K562 (cell line): Measurements from ENCODE around the gene PACRG. TPM values are rescaled to one million over a fixed set of nuclear protein-coding genes. Genes with fewer than 3 reads are reported as not detected.

Experiments used
- ATAC-seq: fragments of 200-7000 bp; cut with Tn5 transposase; 3 replicates; pipeline ENCODE4 v1.9.1; 2020; ENCODE audit warnings: moderate library complexity
- BruUV-seq: library from RNA; stranded (reverse); fragments of 400-500 nt; replicated peaks from 2 replicates; lab custom pipeline; 2021; lab: Mats Ljungman, UMichigan
- CTCF ChIA-PET: fragments of 300-600 bp; formaldehyde crosslinking; extraction: SDS; loops from one replicate; lab custom pipeline; 2021; ENCODE audit warnings: low intra/inter-chr PET ratio; lab: Yijun Ruan, JAX
- POLR2A ChIA-PET: fragments of 300-600, 350-650 bp; sonication (Branson Sonifier 250); formaldehyde crosslinking; extraction: SDS; loops from one replicate; lab custom pipeline; 2021; ENCODE audit warnings: antibody characterized with exemption, inconsistent platforms; lab: Yijun Ruan, JAX
- DNase-seq, 4 experiments: peaks; one replicate each; pipeline versions ENCODE4 v3.0.0 to v3.0.0-alpha.2; 2011 to 2018; ENCODE audit warnings: low spot score in 3 of 4, mixed read lengths in 3 of 4; ENCODE audit errors: extremely low read depth in 1 of 4
- FAIRE-seq: peaks from 2 replicates; lab custom pipeline; 2011; peaks lifted over from hg19 to GRCh38; lab: Jason Lieb, UNC
- H2AFZ ChIP-seq: 2 replicates; pipeline ENCODE4 v1.6.0; 2011; ENCODE audit warnings: low read depth, low read length, control low read depth, inconsistent platforms
- H3K27ac ChIP-seq: fragments of 200-600 bp; 3 replicates; pipeline ENCODE4 v1.8.0; 2011; ENCODE audit warnings: low read depth, mild to moderate bottlenecking, control low read depth, inconsistent platforms, low read length, moderate library complexity, mixed read lengths; ENCODE audit errors: extremely low read depth
- H3K27me3 ChIP-seq, 2 experiments: fragments of 300-600 bp in 1 of 2; 2 replicates in 1 of 2; 3 replicates in 1 of 2; pipeline versions ENCODE4 v1.6.0 to v1.8.0; 2011; ENCODE audit warnings: inconsistent platforms in 2 of 2, low read length in 2 of 2, mild to moderate bottlenecking in 1 of 2, mixed read lengths in 1 of 2, moderate library complexity in 1 of 2; ENCODE audit not compliant: control insufficient read depth in 2 of 2, insufficient read depth in 2 of 2
- H3K36me3 ChIP-seq: fragments of 300-600 bp; 3 replicates; pipeline ENCODE4 v1.8.0; 2011; ENCODE audit warnings: mild to moderate bottlenecking, low read length, inconsistent platforms; ENCODE audit not compliant: control insufficient read depth, insufficient read depth
- H3K4me1 ChIP-seq, 2 experiments: fragments of 200-600 bp in 1 of 2; replicated peaks in 1 of 2; 2 replicates in 1 of 2; 3 replicates in 1 of 2; pipeline versions ENCODE4 v1.5.1 to v1.8.0; 2011; ENCODE audit warnings: inconsistent platforms in 2 of 2, low read length in 2 of 2, mild to moderate bottlenecking in 1 of 2, mixed read lengths in 1 of 2, moderate library complexity in 1 of 2; ENCODE audit not compliant: control insufficient read depth in 2 of 2, insufficient read depth in 2 of 2
- H3K4me2 ChIP-seq: 2 replicates; pipeline ENCODE4 v1.6.1; 2011; ENCODE audit warnings: low read length, control low read depth, inconsistent platforms, mixed read lengths; ENCODE audit not compliant: insufficient read depth
- H3K4me3 ChIP-seq: fragments of 200-600 bp; sonication (generic), shearing (Covaris generic); 2 replicates; pipeline ENCODE4 v1.5.1; 2016; ENCODE audit warnings: control low read depth, inconsistent platforms
- H3K79me2 ChIP-seq: fragments of 200-600 bp; 3 replicates; pipeline ENCODE4 v1.8.0; 2011; ENCODE audit warnings: low read length, inconsistent platforms; ENCODE audit not compliant: control insufficient read depth, insufficient read depth
- H3K9ac ChIP-seq, 2 experiments: 2 replicates each; pipeline versions ENCODE4 v1.6.0 to v1.6.1; 2011; ENCODE audit warnings: low read depth in 2 of 2, low read length in 2 of 2, control low read depth in 1 of 2, inconsistent platforms in 1 of 2, mild to moderate bottlenecking in 1 of 2, mixed read lengths in 1 of 2; ENCODE audit not compliant: insufficient read depth in 1 of 2
- H3K9me1 ChIP-seq: one replicate; pipeline ENCODE4 v1.6.0; 2011; ENCODE audit warnings: inconsistent platforms, mild to moderate bottlenecking, low read length, moderate library complexity; ENCODE audit not compliant: control insufficient read depth, insufficient read depth
- H3K9me3 ChIP-seq: replicated peaks from 2 replicates; pipeline ENCODE4 v1.5.1; 2011; ENCODE audit warnings: low read depth, low read length, inconsistent platforms; ENCODE audit not compliant: control insufficient read depth, insufficient read depth
- H4K20me1 ChIP-seq: replicated peaks from 2 replicates; pipeline ENCODE4 v1.6.1; 2011; ENCODE audit warnings: low read length, inconsistent platforms, mixed read lengths; ENCODE audit not compliant: control insufficient read depth, insufficient read depth
- ADNP ChIP-seq: fragments of 200-800 bp; sonication (Bioruptor generic); IDR thresholded peaks from 2 replicates; pipeline ENCODE4 v1.6.1; 2016; ENCODE audit warnings: missing genetic modification characterization, missing compliant biosample characterization
- NFRKB ChIP-seq: fragments of 450-650 bp; IDR thresholded peaks from 2 replicates; pipeline ENCODE4 v1.6.1; 2016; ENCODE audit warnings: low read depth
- NFXL1 ChIP-seq: fragments of 450-650 bp; formaldehyde crosslinking; IDR thresholded peaks from 2 replicates; pipeline ENCODE4 v1.4.0; 2021; ENCODE audit warnings: mild to moderate bottlenecking
- NR2F6 ChIP-seq: fragments of 450-650 bp; formaldehyde crosslinking; IDR thresholded peaks from 2 replicates; pipeline ENCODE4 v1.4.0; 2020; ENCODE audit warnings: mild to moderate bottlenecking
- PTTG1 ChIP-seq: fragments of 450-650 bp; IDR thresholded peaks from 2 replicates; pipeline ENCODE4 v1.6.1; 2016; ENCODE audit warnings: low read depth, mild to moderate bottlenecking, missing genetic modification characterization, missing compliant biosample characterization
- REST ChIP-seq, 2 experiments: fragments of 450-650 bp; formaldehyde crosslinking in 1 of 2; IDR thresholded peaks; 2 replicates each; pipeline versions ENCODE4 v1.4.0 to v1.6.1; 2014 to 2020; ENCODE audit warnings: mild to moderate bottlenecking in 2 of 2, borderline replicate concordance in 1 of 2, low read depth in 1 of 2
- TEAD1 ChIP-seq, 2 experiments: fragments of 450-650 bp in 1 of 2; sonication (generic) in 1 of 2; formaldehyde crosslinking; IDR thresholded peaks; 2 replicates each; pipeline versions ENCODE4 v1.4.0 to v1.8.0; 2020 to 2022; ENCODE audit warnings: mild to moderate bottlenecking in 2 of 2, missing genetic modification reagents in 1 of 2
- TGIF2 ChIP-seq: sonication (generic); formaldehyde crosslinking; IDR thresholded peaks from 2 replicates; pipeline ENCODE4 v1.8.1; 2022; ENCODE audit warnings: mild to moderate bottlenecking, missing genetic modification reagents, moderate library complexity
- ZC3H11A ChIP-seq: IDR thresholded peaks from 2 replicates; pipeline ENCODE4 v1.6.1; 2012; ENCODE audit warnings: low read depth, low read length, improper control_type of control experiment
- ZNF830 ChIP-seq: fragments of 250-450 bp; sonication (Bioruptor Pico); IDR thresholded peaks from 2 replicates; pipeline ENCODE4 v1.5.0; 2021; ENCODE audit warnings: mild to moderate bottlenecking
- WGBS: fragments of 100-300 bp; shearing (Covaris generic); methylation state at CpG from one replicate; pipeline ENCODE4 v1.1.6; 2016; ENCODE audit warnings: low coverage, mixed read lengths; ENCODE audit not compliant: insufficient coverage; ENCODE audit errors: missing lambda C conversion rate; 5-methylcytosine and 5-hydroxymethylcytosine counted together
- in situ Hi-C: fragments of 300-500 bp; cut with MboI; formaldehyde crosslinking; loops from 4 replicates; pipeline ENCODE4 v1.15.0; 2018; ENCODE audit warnings: inconsistent platforms, mixed read lengths
- intact Hi-C: fragments of 100-400 bp; cut with micrococcal nuclease; formaldehyde crosslinking; loops from 2 replicates; pipeline ENCODE4 v1.14.2; 2022
- polyA plus RNA-seq, 8 experiments: library from polyadenylated mRNA; depleted of rRNA in 4 of 8; stranded (reverse) in 5 of 8; unstranded in 3 of 8; fragments of >200 nt; fragmentation: Nextera tagmentation in 2 of 8; fragmentation: Illumina TruSeq in 1 of 8; extraction: Ambion mirVana in 2 of 8; extraction: Trizol in 1 of 8; gene quantifications; 2 replicates each; pipeline versions ENCODE4 v1.2.1 to v1.2.3, GENCODE V29; 2011 to 2014; ENCODE audit warnings: inconsistent platforms in 1 of 8, missing spikeins in 1 of 8
- total RNA-seq, 7 experiments: library from RNA; depleted of rRNA in 6 of 7; stranded (reverse); fragments of >200 nt in 6 of 7; fragmentation: Illumina TruSeq in 2 of 7; extraction: Trizol in 2 of 7; gene quantifications; 2 replicates each; pipeline versions ENCODE4 v1.2.1 to v1.2.3, GENCODE V29; 2011 to 2021; ENCODE audit warnings: low replicate concordance in 1 of 7
- TF ChIP-seq, protein P1 (sequence below): IDR thresholded peaks from 2 replicates; pipeline ENCODE4 v1.6.1; 2011; ENCODE audit warnings: borderline replicate concordance, low read depth, mild to moderate bottlenecking, moderate library complexity, low read length; ENCODE audit not compliant: insufficient read depth, poor library complexity, severe bottlenecking

PACRG gene
- total and polyA plus RNA-seq, 9 of the 15 experiments (the other 6 are each of a cell fraction or from before 2014, with no cell fraction given), result 0.04 TPM; not detected in 8

DNA sequence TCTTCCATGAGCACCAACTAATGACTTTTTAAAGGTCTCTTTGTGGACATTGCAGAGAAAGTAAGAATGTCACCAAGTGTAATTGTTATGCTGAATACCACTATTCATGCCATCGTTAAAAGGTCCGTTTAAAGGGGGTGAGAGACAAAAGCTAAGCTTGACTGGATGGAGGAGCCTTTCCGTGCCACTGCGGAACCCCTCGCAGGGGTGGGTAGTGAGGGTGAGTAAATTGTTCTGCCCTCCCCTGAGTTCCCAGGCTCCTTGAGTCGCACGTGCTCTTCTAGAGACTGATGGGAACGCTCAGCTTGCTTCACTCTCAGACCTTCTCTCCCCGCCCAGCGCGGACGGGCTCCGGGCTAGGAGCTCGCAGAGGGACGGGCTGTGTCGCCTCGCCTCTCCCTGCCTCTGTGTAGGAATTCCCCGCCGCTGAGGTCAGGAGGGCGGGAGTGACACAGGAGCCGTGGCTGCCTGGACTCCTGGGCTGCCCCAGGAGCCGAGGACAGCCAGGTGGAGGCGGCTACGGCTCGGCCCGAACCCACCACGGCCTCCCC is 371.9 kb downstream of the PACRG start (continued):
- TF ChIP-seq, protein P1, sequence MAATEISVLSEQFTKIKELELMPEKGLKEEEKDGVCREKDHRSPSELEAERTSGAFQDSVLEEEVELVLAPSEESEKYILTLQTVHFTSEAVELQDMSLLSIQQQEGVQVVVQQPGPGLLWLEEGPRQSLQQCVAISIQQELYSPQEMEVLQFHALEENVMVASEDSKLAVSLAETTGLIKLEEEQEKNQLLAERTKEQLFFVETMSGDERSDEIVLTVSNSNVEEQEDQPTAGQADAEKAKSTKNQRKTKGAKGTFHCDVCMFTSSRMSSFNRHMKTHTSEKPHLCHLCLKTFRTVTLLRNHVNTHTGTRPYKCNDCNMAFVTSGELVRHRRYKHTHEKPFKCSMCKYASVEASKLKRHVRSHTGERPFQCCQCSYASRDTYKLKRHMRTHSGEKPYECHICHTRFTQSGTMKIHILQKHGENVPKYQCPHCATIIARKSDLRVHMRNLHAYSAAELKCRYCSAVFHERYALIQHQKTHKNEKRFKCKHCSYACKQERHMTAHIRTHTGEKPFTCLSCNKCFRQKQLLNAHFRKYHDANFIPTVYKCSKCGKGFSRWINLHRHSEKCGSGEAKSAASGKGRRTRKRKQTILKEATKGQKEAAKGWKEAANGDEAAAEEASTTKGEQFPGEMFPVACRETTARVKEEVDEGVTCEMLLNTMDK, result no peak
- no peak for TF ChIP-seq TGIF2 (CRISPR knock-in tag)

GRCh38 chr6:163100259-163100658 is 372.5 kb downstream of the PACRG start:
- Histone ChIP-seq H2AFZ (no peak overlapping the region), H3K27ac (no peak overlapping the region), H3K36me3 (no peaks in the 10 kb centered on the region), H3K27me3 (peaks cover 2 to 10% of the 10 kb centered on the region in 2 experiments; a peak in 2 of 5 replicates), H4K20me1 (no peaks in the 10 kb centered on the region), H3K79me2 (no peaks in the 10 kb centered on the region), H3K9ac (no peak overlapping the region), H3K4me1 (peaks cover 0 to 6% of the 10 kb centered on the region in 2 experiments; a peak in 1 of 5 replicates), H3K4me3 (no peak overlapping the region), H3K9me3 (no peaks in the 10 kb centered on the region), H3K9me1 (no peaks in the 10 kb centered on the region), H3K4me2 (no peak overlapping the region)
- intact Hi-C loops (no loop called here), in situ Hi-C loops (no loop called here)
- ChIA-PET POLR2A (interaction anchor here (1.1 kb wide), 1 partner anchor 9 kb away, joined by 4 read pairs; no protein-coding TSS in a partner anchor), CTCF (no interaction called here)
- BruUV-seq, result no TSS peak
- ATAC-seq (peak; percentile 27; the same call in 2 of the 3 replicates), FAIRE-seq (no peak), DNase-seq (no peak)
- WGBS, result under 1% methylated on average over 27 of the region's 27 CpGs
- no peak for TF ChIP-seq ZC3H11A
- no peak for TF ChIP-seq PTTG1 (tag)
- TF ChIP-seq ADNP, result no peak
- no peak for TF ChIP-seq NR2F6 (CRISPR knock-in tag)
- TF ChIP-seq TEAD1 (CRISPR knock-in tag; IDR thresholded peaks at IDR 0.05), result no peak
- no peak for TF ChIP-seq NFXL1
- no peak for TF ChIP-seq ZNF830 (CRISPR knock-in tag)
- no peak for TF ChIP-seq REST (IDR thresholded peaks at IDR 0.05; ENCODE audit: borderline replicate concordance)
- no peak for TF ChIP-seq REST (CRISPR knock-in tag; IDR thresholded peaks at IDR 0.05; ENCODE audit: low read depth)
- no peak for TF ChIP-seq NFRKB
